Measurements from ENCODE around the gene LSG1. TPM values are rescaled to one million over a fixed set of nuclear protein-coding genes. Genes with fewer than 3 reads are reported as not detected.

Gene LSG1
- polyA plus RNA-seq, 4 donors, result 17.7 to 54.2 (median 22.0) TPM

GRCh38 chr3:194685718-194686413 is 13.9 kb upstream of the LSG1 start, which contains the start of gene FAM43A:
Gene FAM43A, plus strand, starts transcription at chr3:194685883. Its CDS starts 944 bp downstream, at chr3:194686827.
- Histone ChIP-seq H3K4me1 (ENCODE audit: control insufficient read depth in 3 of 3, insufficient read depth in 2 of 3, low read depth in 1 of 3, low read length in 2 of 3) (peaks cover 3 to 44% (median 3%) of the 10 kb centered on the region in 3 donors), H3K36me3 (ENCODE audit: control insufficient read depth in 3 of 3, insufficient read depth in 2 of 3, low read depth in 1 of 3, low read length in 3 of 3) (no peaks in the 10 kb centered on the region), H3K4me3 (ENCODE audit: low read depth in 1 of 3, low read length in 3 of 3) (peak within 1 kb of the TSS; percentile 54 to 62 (median 56)), H3K27me3 (ENCODE audit: control insufficient read depth in 3 of 3, insufficient read depth in 3 of 3, low read length in 3 of 3) (peaks cover 0 to 47% (median 4%) of the 10 kb centered on the region in 3 donors), H3K9me3 (ENCODE audit: control insufficient read depth in 2 of 2, insufficient read depth in 1 of 2, low read depth in 1 of 2, low read length in 1 of 2) (no peaks in the 10 kb centered on the region), H3K27ac (ENCODE audit: low read depth in 1 of 3, low read length in 2 of 3) (peak within 1 kb of the TSS; percentile 32 to 79 (median 35))
- FAIRE-seq (no peak), DNase-seq (peak; percentile 62 to 81)
- 0% methylated on average over 57 to 70 of the region's 70 CpGs for WGBS, 3 donors

- H3K4me3 ChIP-seq (ENCODE audit: low read depth in 1 of 3, low read length in 3 of 3), result peak overlapping the region in 2 of 3 donors; percentile 54 to 56
- DNase-seq (no peak), FAIRE-seq (no peak)
- H3K9me3 ChIP-seq (ENCODE audit: control insufficient read depth in 2 of 2, insufficient read depth in 1 of 2, low read depth in 1 of 2, low read length in 1 of 2), result no peaks in the 10 kb centered on the region
- no peak overlapping the region for H3K27ac ChIP-seq (ENCODE audit: low read depth in 1 of 3, low read length in 2 of 3)
- H3K27me3 ChIP-seq (ENCODE audit: control insufficient read depth in 3 of 3, insufficient read depth in 3 of 3, low read length in 3 of 3), result peaks cover 0 to 47% (median 4%) of the 10 kb centered on the region in 3 donors
- H3K4me1 ChIP-seq (ENCODE audit: control insufficient read depth in 3 of 3, insufficient read depth in 2 of 3, low read depth in 1 of 3, low read length in 2 of 3), result peaks cover 3 to 44% (median 3%) of the 10 kb centered on the region in 3 donors
- 50 to 52% (median 51%) methylated on average over 13 of the region's 13 CpGs for WGBS, 3 donors
- no peaks in the 10 kb centered on the region for H3K36me3 ChIP-seq (ENCODE audit: control insufficient read depth in 3 of 3, insufficient read depth in 2 of 3, low read depth in 1 of 3, low read length in 3 of 3)
Observed at GRCh38 chr3:194685065-194685717, 13.2 kb upstream of the LSG1 start.

DNA sequence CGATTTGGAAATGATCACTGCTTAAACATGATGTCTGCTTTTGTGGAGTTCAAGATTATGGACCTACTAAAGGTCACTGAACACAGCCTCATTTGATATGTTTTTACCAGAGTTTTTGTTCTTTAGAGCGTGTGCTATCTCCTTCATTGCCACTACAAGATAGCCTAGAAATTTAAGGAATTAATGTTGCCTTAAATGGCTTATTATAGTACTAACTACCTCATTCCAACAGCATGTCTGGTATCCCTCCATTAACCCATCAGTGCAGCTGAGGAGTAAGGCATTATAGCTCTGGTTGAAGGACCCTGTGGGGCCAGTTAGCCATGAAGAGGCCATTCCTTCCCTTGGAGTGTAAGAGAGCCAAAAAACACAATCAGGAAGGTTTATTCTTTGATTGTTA is 11.4 kb upstream of the LSG1 start:
- peaks cover 0 to 46% (median 4%) of the 10 kb centered on the region in 3 donors for H3K27me3 ChIP-seq (ENCODE audit: control insufficient read depth in 3 of 3, insufficient read depth in 3 of 3, low read length in 3 of 3)
- 84 to 94% (median 92%) methylated on average over 2 of the region's 2 CpGs for WGBS, 3 donors
- DNase-seq, result no peak
- peaks cover 3 to 34% (median 3%) of the 10 kb centered on the region in 3 donors for H3K4me1 ChIP-seq (ENCODE audit: control insufficient read depth in 3 of 3, insufficient read depth in 2 of 3, low read depth in 1 of 3, low read length in 2 of 3)
- H3K27ac ChIP-seq (ENCODE audit: low read depth in 1 of 3, low read length in 2 of 3), result no peak overlapping the region
- H3K4me3 ChIP-seq (ENCODE audit: low read depth in 1 of 3, low read length in 3 of 3), result no peak overlapping the region
- H3K9me3 ChIP-seq (ENCODE audit: control insufficient read depth in 2 of 2, insufficient read depth in 1 of 2, low read depth in 1 of 2, low read length in 1 of 2), result no peaks in the 10 kb centered on the region
- FAIRE-seq, result no peak
- no peaks in the 10 kb centered on the region for H3K36me3 ChIP-seq (ENCODE audit: control insufficient read depth in 3 of 3, insufficient read depth in 2 of 3, low read depth in 1 of 3, low read length in 3 of 3)

GRCh38 chr3:194682694-194683310 is 10.8 kb upstream of the LSG1 start:
- Histone ChIP-seq H3K36me3 (ENCODE audit: control insufficient read depth in 3 of 3, insufficient read depth in 2 of 3, low read depth in 1 of 3, low read length in 3 of 3) (no peaks in the 10 kb centered on the region), H3K9me3 (ENCODE audit: control insufficient read depth in 2 of 2, insufficient read depth in 1 of 2, low read depth in 1 of 2, low read length in 1 of 2) (no peaks in the 10 kb centered on the region), H3K4me1 (ENCODE audit: control insufficient read depth in 3 of 3, insufficient read depth in 2 of 3, low read depth in 1 of 3, low read length in 2 of 3) (peaks cover 3 to 29% (median 3%) of the 10 kb centered on the region in 3 donors), H3K27me3 (ENCODE audit: control insufficient read depth in 3 of 3, insufficient read depth in 3 of 3, low read length in 3 of 3) (peaks cover 0 to 41% (median 4%) of the 10 kb centered on the region in 3 donors), H3K27ac (ENCODE audit: low read depth in 1 of 3, low read length in 2 of 3) (no peak overlapping the region), H3K4me3 (ENCODE audit: low read depth in 1 of 3, low read length in 3 of 3) (no peak overlapping the region)
- FAIRE-seq (peak; percentile 49), DNase-seq (peak; percentile 82 to 90)
- 33 to 40% (median 39%) methylated on average over 14 of the region's 14 CpGs for WGBS, 3 donors

DNA sequence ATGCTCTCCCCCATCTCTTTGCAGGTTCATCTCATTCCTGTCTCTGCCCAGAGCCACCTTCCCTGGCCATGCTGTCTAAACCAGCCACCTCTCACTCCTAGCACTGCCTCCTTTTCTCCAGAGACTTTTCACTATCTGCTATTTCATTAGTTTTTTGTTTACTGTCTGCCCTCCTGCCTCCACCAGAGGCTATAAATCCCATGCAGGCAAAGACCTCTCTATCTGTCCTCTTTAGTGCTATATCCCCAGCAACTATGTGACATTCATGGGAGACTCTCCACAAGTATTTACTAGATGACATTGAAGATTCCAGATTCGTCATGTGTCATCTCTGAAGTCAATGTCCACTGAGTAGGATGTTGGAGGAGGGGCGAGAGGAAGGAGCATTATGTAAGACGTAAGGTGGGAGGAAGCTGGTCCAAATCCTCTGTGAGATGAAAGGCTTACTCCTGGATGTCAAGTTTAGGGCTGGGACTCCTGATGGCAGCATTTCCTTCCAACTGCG is 10.2 kb upstream of the LSG1 start:
- WGBS, 3 donors, result 21 to 31% (median 28%) methylated on average over 4 of the region's 4 CpGs
- Histone ChIP-seq H3K9me3 (ENCODE audit: control insufficient read depth in 2 of 2, insufficient read depth in 1 of 2, low read depth in 1 of 2, low read length in 1 of 2) (no peaks in the 10 kb centered on the region), H3K36me3 (ENCODE audit: control insufficient read depth in 3 of 3, insufficient read depth in 2 of 3, low read depth in 1 of 3, low read length in 3 of 3) (no peaks in the 10 kb centered on the region), H3K27ac (ENCODE audit: low read depth in 1 of 3, low read length in 2 of 3) (no peak overlapping the region), H3K4me3 (ENCODE audit: low read depth in 1 of 3, low read length in 3 of 3) (no peak overlapping the region), H3K27me3 (ENCODE audit: control insufficient read depth in 3 of 3, insufficient read depth in 3 of 3, low read length in 3 of 3) (peaks cover 0 to 37% (median 4%) of the 10 kb centered on the region in 3 donors), H3K4me1 (ENCODE audit: control insufficient read depth in 3 of 3, insufficient read depth in 2 of 3, low read depth in 1 of 3, low read length in 2 of 3) (peaks cover under 1 to 26% (median 3%) of the 10 kb centered on the region in 3 donors)
- no peak for FAIRE-seq
- no peak for DNase-seq

DNA sequence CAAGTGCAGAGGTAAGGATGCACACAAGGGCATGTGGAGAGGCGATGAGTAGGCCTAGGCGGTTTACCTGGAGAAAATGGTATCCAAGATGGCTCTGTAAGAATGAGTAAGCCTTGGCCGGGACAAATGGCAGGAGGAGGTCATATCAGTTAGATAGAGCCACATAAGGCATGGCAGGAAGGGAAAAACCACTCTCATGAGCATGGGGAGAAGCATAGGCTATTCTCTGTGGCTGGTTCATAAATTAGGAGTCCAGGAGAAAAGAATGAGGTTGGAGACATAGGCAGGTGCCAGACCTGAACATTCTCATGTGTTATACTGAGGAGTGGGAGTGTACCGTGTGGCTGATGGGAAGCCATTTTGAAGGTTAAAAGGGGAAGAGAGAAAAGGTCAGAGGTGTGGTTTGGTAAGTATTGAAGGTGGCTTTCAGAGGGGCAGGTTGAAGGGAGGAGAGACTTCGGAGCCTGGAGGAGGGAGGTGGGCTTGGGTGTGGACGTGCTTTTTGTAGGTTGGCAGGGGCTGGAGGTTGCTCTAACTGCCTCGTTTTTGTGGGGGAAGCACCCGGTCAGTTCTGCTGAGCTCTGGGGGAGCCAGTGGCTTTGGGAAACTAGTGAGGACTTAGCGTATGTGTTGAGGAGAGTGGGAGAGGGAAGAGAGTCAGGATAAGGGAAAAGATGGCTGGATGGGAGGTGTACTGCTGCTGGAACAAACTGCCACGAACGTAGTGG is 9.1 kb upstream of the LSG1 start:
- 77 to 83% (median 77%) methylated on average over 11 of the region's 11 CpGs for WGBS, 3 donors
- no peak overlapping the region for H3K4me3 ChIP-seq (ENCODE audit: low read depth in 1 of 3, low read length in 3 of 3)
- no peaks in the 10 kb centered on the region for H3K9me3 ChIP-seq (ENCODE audit: control insufficient read depth in 2 of 2, insufficient read depth in 1 of 2, low read depth in 1 of 2, low read length in 1 of 2)

DNA sequence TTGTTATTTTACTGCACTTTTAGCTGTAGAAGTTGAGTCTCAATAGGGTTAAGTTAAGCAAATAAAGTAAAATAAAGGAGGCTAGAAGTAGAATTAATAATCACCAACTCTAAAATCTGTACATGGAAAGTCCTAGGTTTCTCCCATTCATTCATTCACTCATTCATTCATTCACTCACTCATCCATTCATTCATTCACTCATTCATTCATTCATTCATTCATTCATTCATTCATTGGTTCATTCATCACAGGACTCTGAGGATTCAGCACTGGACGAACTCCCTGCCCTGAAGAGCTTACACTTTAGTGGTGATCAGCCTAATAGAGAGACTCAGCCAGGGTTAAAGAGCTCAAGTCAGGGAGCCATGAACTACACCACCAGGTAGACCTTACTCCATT is 4.5 kb upstream of the LSG1 start:
- Histone ChIP-seq H3K27me3 (ENCODE audit: control insufficient read depth in 3 of 3, insufficient read depth in 3 of 3, low read length in 3 of 3) (peaks cover 0 to 14% (median 0%) of the 10 kb centered on the region in 3 donors), H3K4me3 (ENCODE audit: low read depth in 1 of 3, low read length in 3 of 3) (no peak overlapping the region), H3K9me3 (ENCODE audit: control insufficient read depth in 2 of 2, insufficient read depth in 1 of 2, low read depth in 1 of 2, low read length in 1 of 2) (no peaks in the 10 kb centered on the region), H3K27ac (ENCODE audit: low read depth in 1 of 3, low read length in 2 of 3) (no peak overlapping the region), H3K4me1 (ENCODE audit: control insufficient read depth in 3 of 3, insufficient read depth in 2 of 3, low read depth in 1 of 3, low read length in 2 of 3) (peaks cover 0 to 3% (median 0%) of the 10 kb centered on the region in 3 donors), H3K36me3 (ENCODE audit: control insufficient read depth in 3 of 3, insufficient read depth in 2 of 3, low read depth in 1 of 3, low read length in 3 of 3) (no peaks in the 10 kb centered on the region)
- 78 to 81% (median 80%) methylated on average over 1 of the region's 1 CpG for WGBS, 3 donors
- no peak for DNase-seq
- no peak for FAIRE-seq

More for the DNA sequence above, 9.1 kb upstream of the LSG1 start:
- no peak for FAIRE-seq
- no peaks in the 10 kb centered on the region for H3K36me3 ChIP-seq (ENCODE audit: control insufficient read depth in 3 of 3, insufficient read depth in 2 of 3, low read depth in 1 of 3, low read length in 3 of 3)
- DNase-seq, result no peak
- peaks cover 0 to 26% (median 0%) of the 10 kb centered on the region in 3 donors for H3K27me3 ChIP-seq (ENCODE audit: control insufficient read depth in 3 of 3, insufficient read depth in 3 of 3, low read length in 3 of 3)
- peaks cover 0 to 15% (median 3%) of the 10 kb centered on the region in 3 donors for H3K4me1 ChIP-seq (ENCODE audit: control insufficient read depth in 3 of 3, insufficient read depth in 2 of 3, low read depth in 1 of 3, low read length in 2 of 3)
- H3K27ac ChIP-seq (ENCODE audit: low read depth in 1 of 3, low read length in 2 of 3), result no peak overlapping the region

DNA sequence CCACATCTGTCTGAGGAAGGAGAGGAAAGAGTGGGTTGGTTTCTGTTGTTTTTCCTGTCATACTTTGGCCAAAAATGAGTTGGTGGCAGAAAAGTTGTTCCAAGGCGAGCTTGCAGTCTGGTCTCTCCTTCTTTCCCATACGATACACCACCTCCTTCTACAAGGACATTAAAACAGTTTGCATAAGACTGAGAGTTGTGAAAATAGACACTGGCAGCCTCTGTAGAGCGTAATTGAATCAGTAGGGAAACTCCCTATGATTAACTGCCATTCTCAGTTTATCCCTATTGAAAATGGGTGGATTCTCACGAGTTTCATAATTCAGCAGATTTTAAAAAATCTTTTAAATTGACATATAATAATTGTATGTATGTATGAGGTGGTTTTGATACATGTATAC is 3.7 kb upstream of the LSG1 start:
- Histone ChIP-seq H3K4me1 (ENCODE audit: control insufficient read depth in 3 of 3, insufficient read depth in 2 of 3, low read depth in 1 of 3, low read length in 2 of 3) (peaks cover 0 to 9% (median 0%) of the 10 kb centered on the region in 3 donors), H3K4me3 (ENCODE audit: low read depth in 1 of 3, low read length in 3 of 3) (no peak overlapping the region), H3K27me3 (ENCODE audit: control insufficient read depth in 3 of 3, insufficient read depth in 3 of 3, low read length in 3 of 3) (peaks cover 0 to 9% (median 0%) of the 10 kb centered on the region in 3 donors), H3K9me3 (ENCODE audit: control insufficient read depth in 2 of 2, insufficient read depth in 1 of 2, low read depth in 1 of 2, low read length in 1 of 2) (no peaks in the 10 kb centered on the region), H3K36me3 (ENCODE audit: control insufficient read depth in 3 of 3, insufficient read depth in 2 of 3, low read depth in 1 of 3, low read length in 3 of 3) (no peaks in the 10 kb centered on the region), H3K27ac (ENCODE audit: low read depth in 1 of 3, low read length in 2 of 3) (no peak overlapping the region)
- WGBS, 3 donors, result 46 to 62% (median 48%) methylated on average over 4 of the region's 4 CpGs
- FAIRE-seq (no peak), DNase-seq (no peak)

Measured in small intestine (tissue), 7 donors.